Stimulated activated naive CD8-positive, alpha-beta T cell treated with anti-CD3 and anti-CD28 coated beads, Interleukin-15, amount 100 ng/mL, for 72 hours (primary cell): Measurements from ENCODE around the gene SRP68.
A peak's percentile ranks its signal among the peaks of the same experiment; 100 is the strongest.
"Not testable (repeated sequence)": the region's sequence is repeated elsewhere in the genome, so short reads cannot be mapped to it uniquely, and the experiment has no call there.

Experiments used
- ATAC-seq: fragments of 150-1000 bp; cut with Tn5 transposase; 2 replicates; pipeline ENCODE4 v1.10.0; 2021; ENCODE audit warnings: mild to moderate bottlenecking, moderate library complexity
- DNase-seq, 2 donors: peaks; one replicate each; pipeline ENCODE4 v3.0.0; 2021 to 2022
- H3K27ac Mint-ChIP-seq, 2 donors: one replicate each; pipeline ENCODE4 v1.8.0; 2022; ENCODE audit warnings: mild to moderate bottlenecking in 2 of 2, mixed read lengths in 2 of 2, moderate library complexity in 2 of 2
- H3K27me3 Mint-ChIP-seq: one replicate; pipeline ENCODE4 v1.8.0; 2022; ENCODE audit warnings: mixed read lengths
- H3K4me1 Mint-ChIP-seq: one replicate; pipeline ENCODE4 v1.8.0; 2022; ENCODE audit warnings: mild to moderate bottlenecking, mixed read lengths
- H3K4me3 Mint-ChIP-seq, 2 donors: one replicate each; pipeline ENCODE4 v1.8.0; 2022; ENCODE audit warnings: mild to moderate bottlenecking in 2 of 2, mixed read lengths in 2 of 2, moderate library complexity in 1 of 2
- H3K9me3 Mint-ChIP-seq, 2 donors: one replicate each; pipeline ENCODE4 v1.8.0; 2022; ENCODE audit warnings: mixed read lengths in 2 of 2

The SRP68 gene

DNA sequence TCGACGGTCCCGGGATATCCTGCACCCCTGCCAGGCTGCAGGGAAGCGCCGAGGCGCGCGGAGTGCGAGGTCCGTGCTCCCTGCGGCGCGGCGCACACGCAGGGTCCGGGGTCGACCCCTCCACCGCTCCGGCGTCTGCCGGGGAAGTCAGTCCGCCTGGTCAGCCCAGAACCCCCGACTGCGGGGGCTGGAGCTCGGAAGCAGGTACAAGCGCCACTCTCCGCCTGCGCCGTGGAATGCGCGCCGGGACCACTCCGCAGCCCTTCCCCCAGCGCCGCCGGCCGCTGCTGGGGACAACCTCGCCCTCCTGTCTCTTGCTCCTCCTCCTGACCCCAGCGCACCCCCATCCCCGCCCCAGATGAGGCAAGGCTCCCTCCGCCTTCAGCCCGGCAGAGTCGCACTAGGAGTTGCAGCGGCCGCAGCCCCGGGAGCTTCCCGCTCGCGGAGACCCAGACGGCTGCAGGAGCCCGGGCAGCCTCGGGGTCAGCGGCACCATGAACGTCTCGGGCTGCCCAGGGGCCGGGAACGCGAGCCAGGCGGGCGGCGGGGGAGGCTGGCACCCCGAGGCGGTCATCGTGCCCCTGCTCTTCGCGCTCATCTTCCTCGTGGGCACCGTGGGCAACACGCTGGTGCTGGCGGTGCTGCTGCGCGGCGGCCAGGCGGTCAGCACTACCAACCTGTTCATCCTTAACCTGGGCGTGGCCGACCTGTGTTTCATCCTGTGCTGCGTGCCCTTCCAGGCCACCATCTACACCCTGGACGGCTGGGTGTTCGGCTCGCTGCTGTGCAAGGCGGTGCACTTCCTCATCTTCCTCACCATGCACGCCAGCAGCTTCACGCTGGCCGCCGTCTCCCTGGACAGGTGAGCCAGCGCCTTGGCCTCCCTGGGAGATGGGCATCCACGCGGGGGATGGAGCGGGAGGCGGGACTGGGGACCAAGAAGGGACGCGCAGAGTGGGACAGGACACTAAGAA is 2.4 kb upstream of the SRP68 start, which contains the start of gene GALR2:
Gene GALR2, plus strand, starts transcription at position 392 of the 974 bp plus-strand sequence. Its CDS starts 103 bp downstream, at position 495.
- ATAC-seq = no peak
- H3K4me3 Mint-ChIP-seq = peak within 1 kb of the TSS; percentile 74 to 75
- no peak for DNase-seq
- no peak within 1 kb of the TSS for H3K27ac Mint-ChIP-seq
- no peaks in the 10 kb centered on the region for H3K9me3 Mint-ChIP-seq
- H3K4me1 Mint-ChIP-seq = peaks cover 65% of the 10 kb centered on the region
- H3K27me3 Mint-ChIP-seq = peaks cover 65% of the 10 kb centered on the region

GRCh38 chr17:76071531-76072147 is 678 bp downstream of the SRP68 start:
- no peaks in the 10 kb centered on the region for H3K9me3 Mint-ChIP-seq
- peak; percentile 29 to 35 for DNase-seq
- H3K4me3 Mint-ChIP-seq = peak overlapping the region; percentile 98

DNA sequence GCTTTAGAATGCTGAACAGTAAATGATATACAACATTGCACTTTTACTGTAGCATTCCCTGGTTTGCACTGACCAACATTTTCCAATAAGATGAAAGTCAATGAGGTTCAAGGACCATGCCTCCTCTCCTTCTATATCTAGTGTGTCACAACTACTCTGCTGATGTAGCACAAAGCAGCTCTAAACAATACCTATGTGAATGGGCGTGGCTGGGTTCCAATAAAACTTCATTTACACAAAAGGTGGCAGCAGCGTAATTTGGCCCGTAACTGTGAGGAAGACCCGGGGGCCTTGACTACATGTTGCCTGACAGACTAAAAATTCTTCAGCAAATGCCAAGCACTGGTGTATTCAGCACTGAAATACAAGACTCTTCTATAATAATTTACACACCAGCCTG is 6.5 kb downstream of the SRP68 start:
- no peak for ATAC-seq
- no peaks in the 10 kb centered on the region for H3K9me3 Mint-ChIP-seq
- no peaks in the 10 kb centered on the region for H3K27me3 Mint-ChIP-seq
- peaks cover 39% of the 10 kb centered on the region for H3K4me1 Mint-ChIP-seq
- H3K4me3 Mint-ChIP-seq = no peak overlapping the region
- no peak for DNase-seq
- peak overlapping the region in 1 of 2 donors; percentile 19 for H3K27ac Mint-ChIP-seq

More at GRCh38 chr17:76071531-76072147, 678 bp downstream of the SRP68 start:
- Mint-ChIP-seq H3K4me1 (peaks cover 45% of the 10 kb centered on the region), H3K27me3 (peaks cover 35% of the 10 kb centered on the region), H3K27ac (peak overlapping the region; percentile 99)
- peak; percentile 67 for ATAC-seq

GRCh38 chr17:76063875-76064546 is 8.3 kb downstream of the SRP68 start:
- ATAC-seq (no peak), DNase-seq (no peak)
- Mint-ChIP-seq H3K4me3 (peak overlapping the region in 1 of 2 donors; percentile 4), H3K27ac (peak overlapping the region in 1 of 2 donors; percentile 15), H3K4me1 (peaks cover 28% of the 10 kb centered on the region), H3K27me3 (no peaks in the 10 kb centered on the region), H3K9me3 (no peaks in the 10 kb centered on the region)

DNA sequence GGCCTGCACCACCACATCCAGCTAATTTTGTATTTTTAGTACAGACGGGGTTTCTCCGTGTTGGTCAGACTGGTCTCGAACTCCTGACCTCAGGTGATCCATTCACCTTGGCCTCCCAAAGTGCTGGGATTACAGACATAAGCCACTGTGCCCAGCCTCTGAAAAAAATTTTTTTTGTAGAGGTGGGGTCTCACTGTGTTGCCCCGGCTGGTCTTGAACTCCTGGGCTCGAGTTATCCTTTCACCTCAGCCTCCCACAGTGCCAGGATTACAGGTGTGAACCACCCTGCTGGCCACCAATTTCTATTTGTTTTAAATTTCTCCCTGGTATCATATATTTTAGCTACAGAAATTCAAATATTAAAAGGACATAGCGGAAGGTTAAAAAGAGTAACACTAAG is 14.1 kb downstream of the SRP68 start:
- DNase-seq, ATAC-seq: not testable (repeated sequence)

DNA sequence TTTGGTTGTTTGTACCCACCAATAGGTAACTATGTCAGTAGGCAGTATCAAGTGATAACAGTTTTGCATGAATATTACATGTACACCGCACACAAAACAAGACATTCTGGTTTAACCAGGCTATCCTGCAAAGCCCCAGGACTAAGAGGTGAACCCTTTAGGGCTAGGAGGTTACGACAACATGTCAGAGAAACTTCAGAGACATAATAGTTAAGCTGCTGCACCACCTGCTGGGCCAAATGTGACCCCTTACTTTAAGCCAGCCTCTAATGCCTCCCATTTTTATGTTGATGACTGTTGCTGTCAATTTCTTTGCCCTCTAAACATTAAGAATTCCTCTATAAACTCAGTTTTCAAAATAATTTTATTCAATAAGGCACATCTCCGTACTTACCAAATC is 15.4 kb downstream of the SRP68 start:
- Mint-ChIP-seq H3K27me3 (no peaks in the 10 kb centered on the region), H3K4me1 (peaks cover 19% of the 10 kb centered on the region), H3K9me3 (no peaks in the 10 kb centered on the region), H3K4me3 (no peak overlapping the region), H3K27ac (no peak overlapping the region)
- ATAC-seq (no peak), DNase-seq (no peak)

More for the DNA sequence above, 14.1 kb downstream of the SRP68 start:
- peaks cover 18% of the 10 kb centered on the region for H3K4me1 Mint-ChIP-seq
- H3K9me3 Mint-ChIP-seq, H3K4me3 Mint-ChIP-seq, H3K27me3 Mint-ChIP-seq, H3K27ac Mint-ChIP-seq: not testable (repeated sequence)

DNA sequence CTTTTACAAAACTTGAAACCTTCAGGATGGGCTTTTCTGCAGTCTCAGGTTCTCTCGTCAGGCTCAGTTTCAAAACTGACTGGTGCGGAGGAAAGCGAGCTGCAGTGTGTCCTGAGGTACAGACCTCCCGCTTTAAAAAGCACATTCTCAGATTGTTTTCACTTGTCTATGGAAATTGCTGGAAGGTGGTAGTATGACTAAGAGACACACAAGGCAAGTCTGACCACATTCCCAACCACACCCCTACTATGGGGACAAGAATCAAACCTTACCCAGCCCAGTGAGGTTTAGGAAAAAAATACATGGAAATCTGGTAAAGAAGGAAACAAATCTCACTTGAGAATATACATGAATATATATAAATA is 18.2 kb downstream of the SRP68 start:
- Mint-ChIP-seq H3K4me3 (no peak overlapping the region), H3K9me3 (no peaks in the 10 kb centered on the region), H3K27me3 (no peaks in the 10 kb centered on the region), H3K4me1 (peaks cover 44% of the 10 kb centered on the region), H3K27ac (peak overlapping the region; percentile 52 to 67)
- no peak for DNase-seq
- ATAC-seq = no peak

DNA sequence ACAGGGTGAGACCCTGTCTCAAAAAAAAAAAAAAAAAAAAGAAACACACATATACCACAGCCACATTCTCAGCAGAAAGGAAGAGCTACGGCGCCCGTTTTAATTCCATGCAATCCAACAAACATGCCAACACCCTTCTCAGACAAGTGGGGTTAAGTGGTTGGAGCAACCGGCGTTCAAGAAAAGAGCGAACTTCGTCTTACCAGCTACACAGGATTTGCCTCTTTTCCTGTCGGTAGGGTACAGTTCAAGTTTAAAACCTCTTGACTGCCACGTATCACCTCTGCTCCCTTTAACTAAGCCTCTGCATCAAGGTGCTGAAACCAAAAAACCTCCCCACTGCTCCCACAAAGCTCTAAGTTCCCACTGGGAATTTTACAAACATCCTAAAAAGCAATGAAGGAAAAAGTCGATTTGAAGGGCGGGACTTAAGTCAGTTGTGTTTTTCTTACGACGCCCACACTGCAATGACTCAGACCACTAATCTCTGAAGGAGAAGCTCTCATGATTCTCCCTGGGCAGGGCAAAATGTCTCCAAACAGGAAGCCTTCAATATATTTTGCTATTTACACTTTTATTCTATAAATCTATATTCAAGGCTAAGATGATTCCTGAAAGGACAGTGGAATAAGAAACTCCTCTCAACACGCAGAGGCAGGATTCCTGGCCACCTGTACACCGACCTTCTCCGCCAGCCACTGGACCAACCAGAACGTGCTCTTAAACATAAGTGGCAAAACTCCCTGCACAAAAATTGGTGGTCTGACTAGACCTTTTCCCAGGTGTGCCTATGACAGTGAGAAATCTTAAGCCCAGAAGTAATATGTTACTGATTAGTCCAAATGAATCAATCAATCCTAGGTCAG is 18.8 kb downstream of the SRP68 start:
- no peak for DNase-seq
- H3K9me3 Mint-ChIP-seq = no peaks in the 10 kb centered on the region
- no peaks in the 10 kb centered on the region for H3K27me3 Mint-ChIP-seq
- H3K4me1 Mint-ChIP-seq = peaks cover 46% of the 10 kb centered on the region
- H3K27ac Mint-ChIP-seq = peak overlapping the region; percentile 52 to 67
- no peak overlapping the region for H3K4me3 Mint-ChIP-seq
- ATAC-seq = no peak

GRCh38 chr17:76051561-76051960 is 20.8 kb downstream of the SRP68 start:
- ATAC-seq (no peak), DNase-seq (no peak)
- H3K4me3 Mint-ChIP-seq = no peak overlapping the region
- H3K27me3 Mint-ChIP-seq = no peaks in the 10 kb centered on the region
- no peak overlapping the region for H3K27ac Mint-ChIP-seq
- H3K4me1 Mint-ChIP-seq = peaks cover 46% of the 10 kb centered on the region
- no peaks in the 10 kb centered on the region for H3K9me3 Mint-ChIP-seq

- H3K27me3 Mint-ChIP-seq = no peaks in the 10 kb centered on the region
- H3K4me3 Mint-ChIP-seq = no peak overlapping the region
- DNase-seq (no peak), ATAC-seq (no peak)
- peaks cover 40% of the 10 kb centered on the region for H3K4me1 Mint-ChIP-seq
- peak overlapping the region in 1 of 2 donors; percentile 12 for H3K27ac Mint-ChIP-seq
- H3K9me3 Mint-ChIP-seq = no peaks in the 10 kb centered on the region
Observed at GRCh38 chr17:76050538-76051467, 21.5 kb downstream of the SRP68 start.

DNA sequence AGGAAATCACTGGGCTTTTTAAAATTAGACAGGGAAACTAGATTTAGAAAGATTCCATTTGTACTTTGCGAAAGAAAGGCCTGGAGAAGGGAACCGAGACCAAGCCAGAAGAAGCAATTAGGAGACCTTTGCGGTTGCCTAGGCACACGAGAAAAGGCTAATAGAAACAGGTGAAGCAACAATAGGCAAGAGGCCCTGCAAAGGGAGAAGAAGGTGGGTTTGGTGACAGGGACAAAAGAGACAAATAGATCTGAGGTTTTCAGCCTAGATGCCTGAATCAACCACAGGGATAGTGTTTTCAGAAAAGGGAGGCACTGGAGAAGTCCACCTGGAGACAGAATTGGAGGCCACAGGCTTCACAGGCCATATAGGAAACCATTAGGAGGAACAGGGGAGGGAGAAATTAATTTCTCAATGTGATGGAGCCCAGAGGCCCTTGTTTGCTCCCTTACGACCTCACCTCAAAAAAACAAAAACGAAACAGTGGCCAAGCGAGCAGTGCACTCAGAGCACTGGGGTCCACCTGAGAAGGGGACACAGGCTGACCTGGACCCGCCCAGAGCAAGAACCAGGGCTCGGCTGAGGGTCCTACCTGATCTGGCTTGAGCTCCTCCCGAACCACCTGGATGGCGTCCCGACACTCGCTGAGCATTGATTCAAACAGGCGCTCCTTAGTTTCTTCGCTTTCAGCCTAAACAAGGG is 22.3 kb downstream of the SRP68 start:
- Mint-ChIP-seq H3K27ac (peak overlapping the region in 1 of 2 donors; percentile 6), H3K9me3 (no peaks in the 10 kb centered on the region), H3K4me3 (no peak overlapping the region), H3K4me1 (peaks cover 39% of the 10 kb centered on the region), H3K27me3 (no peaks in the 10 kb centered on the region)
- DNase-seq = no peak
- ATAC-seq = no peak

GRCh38 chr17:76049239-76049638 is 23.1 kb downstream of the SRP68 start:
- Mint-ChIP-seq H3K4me1 (peaks cover 37% of the 10 kb centered on the region), H3K4me3 (no peak overlapping the region), H3K27ac (no peak overlapping the region), H3K27me3 (no peaks in the 10 kb centered on the region), H3K9me3 (no peaks in the 10 kb centered on the region)
- DNase-seq (no peak), ATAC-seq (no peak)

DNA sequence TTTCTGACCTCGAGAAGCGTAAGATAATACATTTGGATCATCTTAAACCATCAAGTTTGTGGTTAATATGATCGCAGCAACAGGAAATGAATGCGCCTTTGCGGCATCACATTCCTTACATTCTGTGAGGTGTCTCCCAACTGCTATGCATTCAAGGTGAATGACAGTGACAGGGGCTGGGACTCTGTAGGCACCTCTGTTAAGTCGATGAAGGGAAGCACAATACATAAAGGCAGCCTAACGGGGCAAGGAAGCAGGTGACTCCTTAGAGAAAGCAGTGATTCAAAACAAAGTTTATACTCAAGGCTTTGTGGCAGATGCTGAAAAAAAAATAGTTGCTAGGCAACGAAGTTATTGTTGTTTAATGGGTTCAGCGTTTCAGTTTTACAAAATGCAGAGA is 23.6 kb downstream of the SRP68 start:
- Mint-ChIP-seq H3K4me3 (no peak overlapping the region), H3K9me3 (no peaks in the 10 kb centered on the region), H3K27ac (no peak overlapping the region), H3K4me1 (peaks cover 32% of the 10 kb centered on the region), H3K27me3 (no peaks in the 10 kb centered on the region)
- no peak for ATAC-seq
- DNase-seq = no peak
